K562 (cell line): ENCODE measurements around the gene ARHGEF12. TPM values are rescaled to one million over a fixed set of nuclear protein-coding genes. Genes with fewer than 3 reads are reported as not detected.

ENCODE experiments used
- ARID1B ChIP-seq: fragments of 450-650 bp; IDR thresholded peaks from 2 replicates; pipeline ENCODE4 v1.6.1; 2016; ENCODE audit warnings: antibody characterized with exemption, mild to moderate bottlenecking, inconsistent platforms
- BRCA1 ChIP-seq, 2 experiments: fragments of 450-650 bp in 1 of 2; sonication (generic) in 1 of 2; formaldehyde crosslinking in 1 of 2; IDR thresholded peaks; 2 replicates each; pipeline versions ENCODE4 v1.5.0 to v1.6.1; 2017 to 2020; ENCODE audit warnings: mild to moderate bottlenecking in 1 of 2, missing genetic modification reagents in 1 of 2
- CCNT2 ChIP-seq: IDR thresholded peaks from 2 replicates; pipeline ENCODE4 v1.6.1; 2011; ENCODE audit warnings: borderline replicate concordance, low read depth, mild to moderate bottlenecking, moderate library complexity, mixed read lengths, low read length; ENCODE audit not compliant: insufficient read length; ENCODE audit errors: extremely low read depth
- CHD1 ChIP-seq: fragments of 200-600 bp; sonication (generic); IDR thresholded peaks from one replicate; pipeline ENCODE4 v1.6.1; 2012; ENCODE audit warnings: mild to moderate bottlenecking, moderate library complexity, low read length, inconsistent platforms
- FOXJ3 ChIP-seq: sonication (generic); formaldehyde crosslinking; IDR thresholded peaks from 2 replicates; pipeline ENCODE4 v1.4.0; 2020; ENCODE audit warnings: mild to moderate bottlenecking, missing genetic modification reagents
- MAFF ChIP-seq: IDR thresholded peaks from 2 replicates; pipeline ENCODE4 v1.6.1; 2012; ENCODE audit warnings: low read length, improper control_type of control experiment
- MCM5 ChIP-seq: fragments of 450-650 bp; IDR thresholded peaks from 2 replicates; pipeline ENCODE4 v1.6.1; 2016; ENCODE audit warnings: low read depth
- MECOM ChIP-seq: fragments of 250-450 bp; sonication (Bioruptor Pico); IDR thresholded peaks from 2 replicates; pipeline ENCODE4 v1.8.0; 2022; ENCODE audit warnings: inconsistent platforms
- NEUROD1 ChIP-seq: fragments of 150-350 bp; IDR thresholded peaks from 2 replicates; pipeline ENCODE4 v1.6.1; 2014; ENCODE audit warnings: borderline replicate concordance, low read length, low read depth; ENCODE audit not compliant: partially characterized antibody
- NFXL1 ChIP-seq: fragments of 450-650 bp; formaldehyde crosslinking; IDR thresholded peaks from 2 replicates; pipeline ENCODE4 v1.4.0; 2021; ENCODE audit warnings: mild to moderate bottlenecking
- POLR2B ChIP-seq: fragments of 450-650 bp; IDR thresholded peaks from 2 replicates; pipeline ENCODE4 v1.6.1; 2018; ENCODE audit warnings: low read depth; ENCODE audit not compliant: partially characterized antibody
- POU5F1 ChIP-seq: fragments of 150-350 bp; IDR thresholded peaks from 2 replicates; pipeline ENCODE4 v1.6.1; 2014; ENCODE audit warnings: borderline replicate concordance, low read length, low read depth, mild to moderate bottlenecking; ENCODE audit not compliant: partially characterized antibody
- SIN3B ChIP-seq: fragments of 450-650 bp; IDR thresholded peaks from 2 replicates; pipeline ENCODE4 v1.6.1; 2017; ENCODE audit warnings: low read depth, mild to moderate bottlenecking, moderate library complexity
- SIRT6 ChIP-seq: IDR thresholded peaks from one replicate; pipeline ENCODE4 v1.6.1; 2012; ENCODE audit warnings: low read depth, mild to moderate bottlenecking, control low read depth, inconsistent platforms, low read length, moderate library complexity
- SMARCE1 ChIP-seq: fragments of 450-650 bp; IDR thresholded peaks from 2 replicates; pipeline ENCODE4 v1.7.1; 2016; ENCODE audit warnings: mild to moderate bottlenecking
- SP1 ChIP-seq: sonication (generic); formaldehyde crosslinking; IDR thresholded peaks from 2 replicates; pipeline ENCODE4 v1.8.1; 2022; ENCODE audit warnings: mild to moderate bottlenecking, missing genetic modification reagents
- SRF ChIP-seq, 2 experiments: fragments of 250-450, 450-650 bp in 1 of 2; sonication (Bioruptor Pico) in 1 of 2; sonication (generic) in 1 of 2; formaldehyde crosslinking; IDR thresholded peaks; 2 replicates each; pipeline versions ENCODE4 v1.5.0 to v1.5.1; 2020 to 2022; ENCODE audit warnings: mild to moderate bottlenecking in 1 of 2, missing genetic modification reagents in 1 of 2
- TRIM24 ChIP-seq, 2 experiments: fragments of 450-650 bp; IDR thresholded peaks; 2 replicates each; pipeline ENCODE4 v1.6.1; 2016
- TSHZ1 ChIP-seq: fragments of 250-450 bp; sonication (Bioruptor Pico); IDR thresholded peaks from 2 replicates; pipeline ENCODE4 v1.4.0; 2020; ENCODE audit warnings: mild to moderate bottlenecking, moderate library complexity
- U2AF2 ChIP-seq: fragments of 200-400 bp; formaldehyde crosslinking; optimal IDR thresholded peaks from 2 replicates; pipeline ENCODE3; 2017; ENCODE audit warnings: low read depth, mild to moderate bottlenecking, low read length
- YY1 ChIP-seq, 3 experiments: IDR thresholded peaks; 2 replicates each; pipeline ENCODE4 v1.6.1; 2011; ENCODE audit warnings: low read length in 2 of 3, mild to moderate bottlenecking in 2 of 3, moderate library complexity in 2 of 3, borderline replicate concordance in 1 of 3, control low read depth in 1 of 3, low read depth in 1 of 3; ENCODE audit not compliant: insufficient read depth in 3 of 3, insufficient replicate concordance in 2 of 3, control insufficient read depth in 1 of 3, insufficient read length in 1 of 3; ENCODE audit errors: extremely low read depth in 1 of 3
- ZBTB17 ChIP-seq: fragments of 450-650 bp; formaldehyde crosslinking; IDR thresholded peaks from 2 replicates; pipeline ENCODE4 v1.4.0; 2020; ENCODE audit warnings: mild to moderate bottlenecking
- ZBTB7A ChIP-seq: IDR thresholded peaks from 2 replicates; pipeline ENCODE4 v1.6.1; 2011; ENCODE audit warnings: low read depth, mild to moderate bottlenecking, low read length, moderate library complexity, borderline replicate concordance; ENCODE audit not compliant: control insufficient read depth
- polyA plus RNA-seq, 8 experiments: library from polyadenylated mRNA; depleted of rRNA in 4 of 8; stranded (reverse) in 5 of 8; unstranded in 3 of 8; fragments of >200 nt; fragmentation: Nextera tagmentation in 2 of 8; fragmentation: Illumina TruSeq in 1 of 8; extraction: Ambion mirVana in 2 of 8; extraction: Trizol in 1 of 8; gene quantifications; 2 replicates each; pipeline versions ENCODE4 v1.2.1 to v1.2.3, GENCODE V29; 2011 to 2014; ENCODE audit warnings: inconsistent platforms in 1 of 8, missing spikeins in 1 of 8
- total RNA-seq, 7 experiments: library from RNA; depleted of rRNA in 6 of 7; stranded (reverse); fragments of >200 nt in 6 of 7; fragmentation: Illumina TruSeq in 2 of 7; extraction: Trizol in 2 of 7; gene quantifications; 2 replicates each; pipeline versions ENCODE4 v1.2.1 to v1.2.3, GENCODE V29; 2011 to 2021; ENCODE audit warnings: low replicate concordance in 1 of 7

ARHGEF12 gene
- total and polyA plus RNA-seq, 9 of the 15 experiments (the other 6 are each of a cell fraction or from before 2014, with no cell fraction given) = 3.5 to 51.7 (median 29.5) TPM

- TF ChIP-seq NEUROD1 (peak; percentile 84), TSHZ1 (no peak), CCNT2 (peak; percentile 91), MCM5 (no peak), POU5F1 (no peak), MAFF (no peak), SMARCE1 (peak; percentile 57), TRIM24 (IDR thresholded peaks at IDR 0.05) (peak in 1 of 2 experiments; percentile 59; a peak in 2 of 4 replicates), SIRT6 (no peak), POLR2B (peak; percentile 41), ZBTB17 (no peak), SP1 (CRISPR knock-in tag) (peak; percentile 72; the same call in 1 of the 2 replicates), ARID1B (peak; percentile 64), MECOM (CRISPR knock-in tag) (no peak), YY1 (IDR thresholded peaks at IDR 0.05; ENCODE audit: borderline replicate concordance in 1 of 3, control insufficient read depth in 1 of 3, extremely low read depth in 1 of 3, insufficient read depth in 3 of 3, insufficient read length in 1 of 3, insufficient replicate concordance in 2 of 3, low read depth in 1 of 3, low read length in 2 of 3) (peak in 2 of 3 experiments; percentile 61 to 68), ZBTB7A (peak; percentile 89), BRCA1 (IDR thresholded peaks at IDR 0.05) (no peak), BRCA1 (CRISPR knock-in tag; IDR thresholded peaks at IDR 0.05) (no peak), CHD1 (no peak), SRF (CRISPR knock-in tag; IDR thresholded peaks at IDR 0.05) (0 out of 4 replicates have a peak, but pooled peaks of 1 of the 2 experiments have one; percentile 35), FOXJ3 (CRISPR knock-in tag) (no peak), SIN3B (peak; percentile 69), U2AF2 (no peak), NFXL1 (CRISPR knock-in tag) (no peak)
Observed at GRCh38 chr11:120335908-120336640, at the start of gene ARHGEF12 (continued).
